Calu3 (cell line): ENCODE data around the gene FAT2. TPM values are rescaled to one million over a fixed set of nuclear protein-coding genes. Genes with fewer than 3 reads are reported as not detected.

Experiments used
- BruUV-seq: library from RNA; stranded (reverse); fragments of 400-500 nt; replicated peaks from 2 replicates; lab custom pipeline; 2021; lab: Mats Ljungman, UMichigan
- CTCF ChIA-PET: fragments of 300-600 bp; sonication (Branson Sonifier 250); formaldehyde crosslinking; loops from one replicate; lab custom pipeline; 2022; ENCODE audit warnings: antibody characterized with exemption; lab: Charles Lee
- DNase-seq: peaks from one replicate; pipeline ENCODE4 v3.0.0; 2022
- H3K27ac Mint-ChIP-seq: one replicate; pipeline ENCODE4 v1.8.0; 2022; ENCODE audit warnings: mixed read lengths; ENCODE audit not compliant: unreplicated experiment
- H3K27me3 Mint-ChIP-seq: one replicate; pipeline ENCODE4 v1.8.0; 2022; ENCODE audit warnings: mixed read lengths; ENCODE audit not compliant: unreplicated experiment
- H3K36me3 Mint-ChIP-seq: one replicate; pipeline ENCODE4 v1.8.0; 2022; ENCODE audit warnings: mild to moderate bottlenecking, moderate library complexity, mixed read lengths; ENCODE audit not compliant: insufficient read depth, unreplicated experiment
- H3K4me1 Mint-ChIP-seq: one replicate; pipeline ENCODE4 v1.8.0; 2022; ENCODE audit warnings: mild to moderate bottlenecking, low read depth, mixed read lengths; ENCODE audit not compliant: unreplicated experiment
- H3K4me3 Mint-ChIP-seq: one replicate; pipeline ENCODE4 v1.8.0; 2022; ENCODE audit warnings: mild to moderate bottlenecking, low read depth, moderate library complexity, mixed read lengths; ENCODE audit not compliant: unreplicated experiment
- H3K9me3 Mint-ChIP-seq: one replicate; pipeline ENCODE4 v1.8.0; 2022; ENCODE audit warnings: low read depth, mixed read lengths; ENCODE audit not compliant: unreplicated experiment
- intact Hi-C: fragments of 100-400 bp; cut with micrococcal nuclease; formaldehyde crosslinking; loops from one replicate; pipeline ENCODE4 v1.10.0; 2022; ENCODE audit not compliant: unreplicated experiment
- total RNA-seq: library from RNA; stranded (reverse); gene quantifications from 2 replicates; pipeline ENCODE4 v1.2.3, GENCODE V29; 2022
- TF ChIP-seq, protein P1 (sequence below): fragments of 200-600 bp; IDR thresholded peaks from one replicate; pipeline ENCODE4 v1.8.0; 2022; ENCODE audit warnings: antibody characterized with exemption; ENCODE audit not compliant: unreplicated experiment

Gene FAT2
- total RNA-seq, 1 experiment from 2014 or later, result not detected

DNA sequence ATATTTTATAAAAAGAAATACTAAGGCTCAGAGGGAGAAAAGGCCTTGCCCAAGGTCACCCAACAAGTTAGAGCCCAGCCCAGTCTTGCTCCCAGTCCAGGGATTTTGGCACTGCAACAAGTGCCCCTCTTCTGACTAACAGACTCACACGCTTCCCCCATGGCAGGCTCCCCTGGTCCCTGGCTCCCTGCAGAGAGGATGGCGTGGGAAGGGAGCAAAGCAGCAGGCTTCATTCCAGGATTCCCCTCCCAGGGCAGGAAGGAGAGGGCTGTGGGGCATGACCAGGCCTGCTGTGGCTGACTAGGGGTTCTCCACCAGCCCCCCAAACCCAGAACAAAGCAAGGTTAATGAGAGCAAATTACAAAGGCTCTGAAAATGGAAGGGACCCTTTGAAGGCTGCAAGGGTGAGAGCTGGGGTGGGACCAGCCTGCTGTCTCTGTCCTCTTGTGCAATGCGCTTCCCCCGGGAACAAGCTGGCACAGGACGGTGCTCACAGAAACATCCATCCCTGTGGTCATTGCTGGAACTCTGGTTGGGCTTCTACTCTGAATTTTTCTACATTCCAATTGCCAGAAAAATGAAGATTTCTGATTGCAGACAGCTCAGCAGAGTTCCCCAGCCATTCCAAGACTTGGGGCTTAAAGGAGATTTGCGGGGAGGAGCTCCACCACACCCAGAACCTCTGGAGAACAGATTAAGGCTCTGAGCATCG lies 37.1 kb upstream of the FAT2 start:
- intact Hi-C loops, result no loop called here
- CTCF ChIA-PET, result no interaction called here
- Mint-ChIP-seq H3K27me3 (peaks cover 98% of the 10 kb centered on the region), H3K4me3 (no peak overlapping the region), H3K27ac (no peak overlapping the region), H3K9me3 (no peaks in the 10 kb centered on the region), H3K4me1 (peaks cover 11% of the 10 kb centered on the region), H3K36me3 (no peaks in the 10 kb centered on the region)
- no TSS peak for BruUV-seq
- DNase-seq, result no peak
- TF ChIP-seq, protein P1, sequence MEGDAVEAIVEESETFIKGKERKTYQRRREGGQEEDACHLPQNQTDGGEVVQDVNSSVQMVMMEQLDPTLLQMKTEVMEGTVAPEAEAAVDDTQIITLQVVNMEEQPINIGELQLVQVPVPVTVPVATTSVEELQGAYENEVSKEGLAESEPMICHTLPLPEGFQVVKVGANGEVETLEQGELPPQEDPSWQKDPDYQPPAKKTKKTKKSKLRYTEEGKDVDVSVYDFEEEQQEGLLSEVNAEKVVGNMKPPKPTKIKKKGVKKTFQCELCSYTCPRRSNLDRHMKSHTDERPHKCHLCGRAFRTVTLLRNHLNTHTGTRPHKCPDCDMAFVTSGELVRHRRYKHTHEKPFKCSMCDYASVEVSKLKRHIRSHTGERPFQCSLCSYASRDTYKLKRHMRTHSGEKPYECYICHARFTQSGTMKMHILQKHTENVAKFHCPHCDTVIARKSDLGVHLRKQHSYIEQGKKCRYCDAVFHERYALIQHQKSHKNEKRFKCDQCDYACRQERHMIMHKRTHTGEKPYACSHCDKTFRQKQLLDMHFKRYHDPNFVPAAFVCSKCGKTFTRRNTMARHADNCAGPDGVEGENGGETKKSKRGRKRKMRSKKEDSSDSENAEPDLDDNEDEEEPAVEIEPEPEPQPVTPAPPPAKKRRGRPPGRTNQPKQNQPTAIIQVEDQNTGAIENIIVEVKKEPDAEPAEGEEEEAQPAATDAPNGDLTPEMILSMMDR, result no peak

DNA sequence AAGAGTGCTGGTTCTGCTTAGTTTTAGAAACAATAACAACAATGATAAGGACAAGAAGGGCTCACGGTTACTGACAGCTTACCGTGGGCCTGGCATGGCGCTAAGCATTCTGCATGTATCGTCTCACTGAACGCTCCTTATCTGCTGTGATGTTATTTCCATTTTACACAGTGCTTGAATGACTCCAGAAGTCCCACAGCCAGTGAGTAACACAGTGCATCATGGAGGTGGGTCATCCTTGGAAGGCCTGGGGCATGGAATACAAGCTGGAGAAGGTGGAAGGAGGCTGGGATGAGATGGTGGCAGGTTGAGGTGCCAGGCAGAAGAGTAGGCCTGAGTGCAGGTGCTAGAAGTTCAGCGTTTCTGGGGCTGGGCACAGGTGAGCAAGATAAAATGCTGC lies 36.5 kb upstream of the FAT2 start:
- no peak overlapping the region for H3K27ac Mint-ChIP-seq
- TF ChIP-seq, protein P1, result no peak
- no peaks in the 10 kb centered on the region for H3K9me3 Mint-ChIP-seq
- intact Hi-C loops, result no loop called here
- peaks cover 98% of the 10 kb centered on the region for H3K27me3 Mint-ChIP-seq
- no peak for DNase-seq
- peaks cover 11% of the 10 kb centered on the region for H3K4me1 Mint-ChIP-seq
- no peak overlapping the region for H3K4me3 Mint-ChIP-seq
- CTCF ChIA-PET, result no interaction called here
- H3K36me3 Mint-ChIP-seq, result no peaks in the 10 kb centered on the region
- BruUV-seq, result no TSS peak

DNA sequence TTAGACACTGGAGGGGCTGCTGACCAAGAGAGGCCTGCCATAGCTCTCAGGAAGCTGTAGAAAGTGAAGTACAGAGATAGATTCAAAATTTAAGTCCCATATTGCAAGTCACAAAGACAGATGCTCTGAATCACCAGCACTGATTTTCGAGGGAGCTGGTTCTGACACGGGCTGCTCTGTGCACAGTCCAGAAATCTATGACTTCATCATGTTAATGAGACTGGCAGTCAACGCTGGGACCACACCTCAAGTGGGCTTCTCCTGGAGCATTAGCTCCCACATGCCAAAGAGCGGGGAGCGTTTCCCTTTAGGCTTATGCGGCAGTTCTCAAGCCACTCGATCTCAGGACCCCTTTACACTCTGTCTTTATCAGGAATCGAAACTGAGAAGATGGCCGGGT lies 34.2 kb upstream of the FAT2 start:
- CTCF ChIA-PET, result no interaction called here
- Mint-ChIP-seq H3K36me3 (no peaks in the 10 kb centered on the region), H3K4me3 (no peak overlapping the region), H3K9me3 (no peaks in the 10 kb centered on the region), H3K27ac (no peak overlapping the region), H3K27me3 (peaks cover 98% of the 10 kb centered on the region), H3K4me1 (peaks cover 11% of the 10 kb centered on the region)
- DNase-seq, result no peak
- intact Hi-C loops, result no loop called here
- TF ChIP-seq, protein P1, result no peak
- BruUV-seq, result no TSS peak

DNA sequence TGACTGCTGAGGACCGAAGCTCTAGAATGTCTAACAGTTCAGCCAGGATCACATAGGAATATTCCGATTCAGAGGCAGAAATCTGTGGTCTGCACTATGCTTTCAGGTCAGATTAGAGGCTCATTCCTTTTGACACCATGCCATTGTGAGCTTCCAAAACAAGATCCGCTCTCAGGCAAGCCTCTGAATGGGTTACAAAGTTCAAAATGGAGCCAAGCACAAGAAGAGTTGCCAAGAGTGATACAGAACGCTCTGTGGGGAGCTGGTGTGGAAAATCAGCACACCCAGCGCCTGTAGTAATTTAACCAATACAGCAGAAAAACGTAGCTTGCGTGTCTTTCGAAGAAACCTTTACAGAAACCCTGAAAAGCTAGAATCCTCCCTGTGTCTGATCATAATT lies 33.3 kb upstream of the FAT2 start:
- TF ChIP-seq, protein P1, result no peak

More for the DNA sequence above, 33.3 kb upstream of the FAT2 start:
- Mint-ChIP-seq H3K4me1 (peaks cover 3% of the 10 kb centered on the region), H3K9me3 (no peaks in the 10 kb centered on the region), H3K4me3 (no peak overlapping the region), H3K27me3 (peaks cover 98% of the 10 kb centered on the region), H3K36me3 (no peaks in the 10 kb centered on the region), H3K27ac (no peak overlapping the region)
- CTCF ChIA-PET, result interaction anchor here (1.2 kb wide), 1 partner anchor 12 kb away, joined by 3 read pairs; no protein-coding TSS in a partner anchor
- DNase-seq, result no peak
- intact Hi-C loops, result no loop called here
- BruUV-seq, result no TSS peak
